HG03280 (cell line): ENCODE data around the gene PRDM8.

ENCODE experiments used
- ATAC-seq: cut with Tn5 transposase; IDR thresholded peaks from one replicate; pipeline ENCODE4 v1.9.1; 2021; ENCODE audit warnings: mild to moderate bottlenecking, moderate library complexity; ENCODE audit not compliant: unreplicated experiment

Gene PRDM8

GRCh38 chr4:80199947-80200346, 2.6 kb downstream of the PRDM8 start:
- ATAC-seq, result no peak

GRCh38 chr4:80201252-80202151, 4.2 kb downstream of the PRDM8 start:
- peak; percentile 3 for ATAC-seq

GRCh38 chr4:80202190-80202711, 4.9 kb downstream of the PRDM8 start:
- peak; percentile 69 for ATAC-seq

- ATAC-seq, result peak; percentile 58
Observed at GRCh38 chr4:80202741-80203553, 5.6 kb downstream of the PRDM8 start.

GRCh38 chr4:80204433-80205011, 7.2 kb downstream of the PRDM8 start:
- no peak for ATAC-seq

- no peak for ATAC-seq
Observed at GRCh38 chr4:80206111-80206510, 8.8 kb downstream of the PRDM8 start.

GRCh38 chr4:80206521-80207171, 9.3 kb downstream of the PRDM8 start:
- ATAC-seq, result no peak

GRCh38 chr4:80207172-80207583, 9.9 kb downstream of the PRDM8 start:
- ATAC-seq, result no peak

GRCh38 chr4:80207664-80208063, 10.4 kb downstream of the PRDM8 start:
- ATAC-seq, result no peak

GRCh38 chr4:80208610-80209339, 11.5 kb downstream of the PRDM8 start:
- ATAC-seq, result no peak

- no peak for ATAC-seq
Observed at GRCh38 chr4:80209340-80209701, 12.0 kb downstream of the PRDM8 start.

- ATAC-seq, result no peak
Observed at GRCh38 chr4:80210549-80210948, 13.2 kb downstream of the PRDM8 start.

- ATAC-seq, result no peak
Observed at GRCh38 chr4:80213117-80213815, 16.0 kb downstream of the PRDM8 start.

- ATAC-seq, result no peak
Observed at GRCh38 chr4:80215449-80216052, 18.2 kb downstream of the PRDM8 start.

GRCh38 chr4:80216100-80216761, 18.9 kb downstream of the PRDM8 start:
- ATAC-seq, result no peak

- no peak for ATAC-seq
Observed at GRCh38 chr4:80219301-80220025, 22.2 kb downstream of the PRDM8 start.

GRCh38 chr4:80220711-80221110, 23.4 kb downstream of the PRDM8 start:
- no peak for ATAC-seq

- ATAC-seq, result no peak
Observed at GRCh38 chr4:80221161-80221560, 23.9 kb downstream of the PRDM8 start.
